Endothelial cell of umbilical vein (primary cell): ENCODE measurements around the gene NFATC1.

ENCODE experiments used
- CTCF ChIP-seq, 2 donors: IDR thresholded peaks; 1 replicate in 1 of 2; 2 replicates in 1 of 2; pipeline ENCODE4 v1.5.1; 2011; ENCODE audit warnings: low read length in 2 of 2, mild to moderate bottlenecking in 2 of 2, moderate library complexity in 2 of 2, control low read depth in 1 of 2, inconsistent platforms in 1 of 2, low read depth in 1 of 2; ENCODE audit not compliant: insufficient read depth in 1 of 2; ENCODE audit errors: extremely low read depth in 1 of 2
- MAX ChIP-seq: IDR thresholded peaks from 2 replicates; pipeline ENCODE4 v1.6.1; 2011; ENCODE audit not compliant: insufficient read depth, insufficient read length
- POLR2AphosphoS5 ChIP-seq: IDR thresholded peaks from 2 replicates; pipeline ENCODE4 v1.6.1; 2012; ENCODE audit warnings: low read depth, mild to moderate bottlenecking, control low read depth, low read length, moderate library complexity; ENCODE audit not compliant: insufficient read depth

GRCh38 chr18:79442508-79443221 is 46.9 kb downstream of the NFATC1 start:
- TF ChIP-seq CTCF (IDR thresholded peaks at IDR 0.05; ENCODE audit: extremely low read depth in 1 of 2, insufficient read depth in 1 of 2, low read depth in 1 of 2, low read length in 2 of 2) (no peak), POLR2AphosphoS5 (no peak), MAX (no peak)
